ENCODE measurements around the gene FYB1. TPM values are rescaled to one million over a fixed set of nuclear protein-coding genes. Genes with fewer than 3 reads are reported as not detected.

The FYB1 gene
- total and polyA plus RNA-seq, 2 of the 8 experiments (the other 6 are each of a cell fraction or from before 2014, with no cell fraction given) = not detected

DNA sequence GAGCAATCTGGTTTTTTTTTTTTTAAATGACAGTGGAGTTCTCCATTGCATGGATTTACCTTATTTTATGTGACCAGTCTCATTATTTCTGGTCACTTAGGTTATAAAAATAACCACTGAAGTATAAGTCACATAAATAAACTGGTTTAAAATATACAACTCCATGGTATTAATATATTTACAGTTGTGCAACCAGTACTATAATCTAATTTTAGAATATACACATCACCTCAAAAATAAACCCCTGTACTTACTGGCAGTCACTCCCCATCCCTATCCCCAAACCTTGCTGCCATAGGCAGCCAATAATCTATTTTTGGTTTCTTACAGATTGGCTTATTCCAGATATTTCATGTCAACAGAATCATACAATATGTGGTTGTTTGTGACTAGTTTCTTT lies 57.8 kb downstream of the FYB1 start (continued):
- TF ChIP-seq MAFK (IDR thresholded peaks at IDR 0.05; ENCODE audit: low read depth, low read length) (no peak), SUZ12 (IDR thresholded peaks at IDR 0.05; ENCODE audit: low read length) (no peak)

Data from H1 (cell line).